SU-DHL-6 (cell line): Measurements from ENCODE around the gene DMRT1.

ENCODE experiments used
- CTCF ChIP-seq: fragments of 200-600 bp; sonication (generic); IDR thresholded peaks from one replicate; pipeline ENCODE4 v1.5.1; 2017; ENCODE audit warnings: antibody characterized with exemption, mild to moderate bottlenecking, low read length, moderate library complexity; ENCODE audit not compliant: insufficient read depth, poor library complexity, severe bottlenecking
- EZH2phosphoT487 ChIP-seq: fragments of 200-600 bp; sonication (generic), shearing (Covaris generic); conservative IDR thresholded peaks from 2 replicates; pipeline ENCODE4 v1.6.1; 2018; ENCODE audit warnings: mild to moderate bottlenecking, antibody characterized with exemption, low read length, moderate library complexity, mixed read lengths

DNA sequence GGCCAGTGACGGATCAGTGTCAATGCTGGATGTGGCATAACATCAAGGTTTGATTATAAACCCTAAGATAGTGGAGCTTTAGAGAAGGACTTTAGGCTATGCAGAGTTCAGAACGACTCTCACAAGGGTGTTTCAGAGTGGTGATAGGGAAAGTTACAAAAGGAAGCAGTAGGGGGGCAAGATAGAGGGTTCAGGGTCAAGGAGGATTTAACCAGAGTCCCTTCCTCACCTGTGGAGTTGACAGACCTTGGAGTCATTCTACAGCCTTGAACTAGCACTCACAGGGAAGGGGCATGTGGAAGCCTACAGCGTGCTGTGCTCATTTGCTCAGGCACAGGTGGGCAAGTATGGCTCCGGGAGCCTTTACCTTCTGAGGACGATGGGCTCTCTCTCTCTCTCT lies 7.9 kb downstream of the DMRT1 start:
- TF ChIP-seq CTCF (no peak), EZH2phosphoT487 (no peak)
